ES-I3 (cell line): ENCODE measurements around the gene HAVCR1.

Source experiments
- H3K36me3 ChIP-seq: 2 replicates; pipeline ENCODE4 v1.6.1; 2013; ENCODE audit warnings: mild to moderate bottlenecking, low read length, control low read depth, moderate library complexity; ENCODE audit not compliant: insufficient read depth
- H3K4me1 ChIP-seq: 2 replicates; pipeline ENCODE4 v1.6.1; 2013; ENCODE audit warnings: mild to moderate bottlenecking, control low read depth, low read length; ENCODE audit not compliant: insufficient read depth
- H3K9ac ChIP-seq: 2 replicates; pipeline ENCODE4 v1.6.1; 2013; ENCODE audit warnings: low read depth, mild to moderate bottlenecking, low read length, moderate library complexity
- H3K9me3 ChIP-seq: 2 replicates; pipeline ENCODE4 v1.6.1; 2013; ENCODE audit warnings: mild to moderate bottlenecking, low read length, moderate library complexity; ENCODE audit not compliant: control insufficient read depth, insufficient read depth

HAVCR1 gene

DNA sequence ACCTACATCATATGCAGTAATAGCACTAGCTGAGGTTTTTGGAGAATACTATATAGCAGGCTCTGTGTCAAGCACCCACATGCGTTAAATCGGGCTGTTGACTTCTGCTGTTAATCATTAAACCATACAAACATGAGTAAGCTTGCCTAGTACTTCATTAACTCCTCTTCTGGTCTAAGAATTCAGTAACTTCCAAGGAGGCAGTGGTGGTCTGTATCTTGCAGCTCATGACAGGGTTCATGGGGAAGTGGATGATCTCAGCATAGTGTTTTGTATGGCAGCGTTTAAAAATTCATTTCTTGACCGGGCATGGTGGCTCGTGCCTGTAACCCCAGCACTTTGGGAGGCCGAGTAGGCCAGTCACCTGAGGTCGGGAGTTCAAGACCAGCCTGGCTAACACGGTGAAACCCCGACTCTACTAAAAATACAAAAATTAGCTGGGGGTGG, at the start of gene HAVCR1:
Gene HAVCR1, minus strand, starts transcription at position 24 of the 447 bp plus-strand sequence. CDS start 1,173 bp downstream, outside the sequence.
- H3K4me1 ChIP-seq: no peaks in the 10 kb centered on the region
- H3K9ac ChIP-seq: no peak within 1 kb of the TSS
- H3K9me3 ChIP-seq: no peaks in the 10 kb centered on the region

DNA sequence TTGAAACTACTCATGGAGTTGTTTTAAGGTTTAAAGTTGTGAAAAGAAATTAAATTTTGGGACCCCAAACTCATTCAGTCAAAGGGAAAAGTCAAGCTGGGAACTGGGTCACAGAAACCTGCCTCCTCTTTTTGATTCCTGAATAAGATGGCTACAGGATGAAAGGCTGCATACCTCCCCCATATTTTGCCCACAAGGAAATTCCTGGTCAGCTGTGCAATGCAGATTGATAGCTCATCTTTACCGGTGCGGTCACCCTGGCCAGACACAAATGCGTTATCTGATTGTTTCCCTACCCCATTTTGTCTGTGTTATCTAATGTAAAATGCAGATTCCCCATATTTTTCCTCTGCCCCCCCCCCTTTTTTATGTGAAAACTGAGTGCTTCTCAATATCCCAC, 48.6 kb upstream of the HAVCR1 start:
- H3K9me3 ChIP-seq: no peaks in the 10 kb centered on the region
- no peak overlapping the region for H3K9ac ChIP-seq
- H3K36me3 ChIP-seq: no peaks in the 10 kb centered on the region
- no peaks in the 10 kb centered on the region for H3K4me1 ChIP-seq

More for the DNA sequence above, at the start of gene HAVCR1:
- no peaks in the 10 kb centered on the region for H3K36me3 ChIP-seq

DNA sequence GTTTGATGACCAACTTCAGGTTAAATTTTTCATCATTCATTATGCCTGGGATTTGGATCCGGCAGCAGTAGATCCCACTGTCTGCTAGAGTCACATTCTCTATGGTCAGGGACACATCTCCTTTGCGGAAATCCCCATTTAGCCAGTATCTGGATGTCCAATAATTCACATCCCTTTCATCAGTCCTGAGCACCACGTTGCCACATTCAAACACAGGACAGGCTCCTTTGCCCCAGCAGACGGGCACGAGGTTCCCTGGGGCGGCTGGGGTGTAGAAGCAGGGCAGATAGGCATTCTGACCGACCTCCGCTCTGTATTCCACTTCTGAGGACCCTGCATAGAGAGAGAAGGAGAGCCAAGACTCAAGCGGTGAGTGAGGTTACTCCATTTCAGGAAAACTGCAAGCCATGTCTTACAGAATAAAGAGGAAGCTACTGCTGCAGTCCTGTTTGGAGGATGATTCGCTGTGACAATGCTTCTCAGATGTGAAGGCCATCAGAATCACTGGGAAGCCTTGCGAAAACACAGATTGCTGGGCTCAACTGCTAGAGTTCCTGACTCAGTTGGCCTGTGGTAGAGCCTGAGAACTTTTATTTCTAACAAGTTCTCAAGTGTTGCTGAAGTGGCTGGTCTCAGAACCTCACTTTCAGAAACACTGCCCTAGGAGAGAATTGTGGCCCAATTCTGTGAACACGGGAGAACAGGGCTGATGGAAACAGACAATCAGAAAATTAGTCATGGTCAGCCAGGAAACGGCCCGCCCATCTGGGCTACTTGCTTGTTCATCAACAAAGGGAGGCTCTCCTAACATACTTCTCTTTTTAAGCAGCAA, 47.9 kb upstream of the HAVCR1 start:
- H3K9ac ChIP-seq: no peak overlapping the region
- H3K36me3 ChIP-seq: no peaks in the 10 kb centered on the region
- no peaks in the 10 kb centered on the region for H3K4me1 ChIP-seq
- no peaks in the 10 kb centered on the region for H3K9me3 ChIP-seq

DNA sequence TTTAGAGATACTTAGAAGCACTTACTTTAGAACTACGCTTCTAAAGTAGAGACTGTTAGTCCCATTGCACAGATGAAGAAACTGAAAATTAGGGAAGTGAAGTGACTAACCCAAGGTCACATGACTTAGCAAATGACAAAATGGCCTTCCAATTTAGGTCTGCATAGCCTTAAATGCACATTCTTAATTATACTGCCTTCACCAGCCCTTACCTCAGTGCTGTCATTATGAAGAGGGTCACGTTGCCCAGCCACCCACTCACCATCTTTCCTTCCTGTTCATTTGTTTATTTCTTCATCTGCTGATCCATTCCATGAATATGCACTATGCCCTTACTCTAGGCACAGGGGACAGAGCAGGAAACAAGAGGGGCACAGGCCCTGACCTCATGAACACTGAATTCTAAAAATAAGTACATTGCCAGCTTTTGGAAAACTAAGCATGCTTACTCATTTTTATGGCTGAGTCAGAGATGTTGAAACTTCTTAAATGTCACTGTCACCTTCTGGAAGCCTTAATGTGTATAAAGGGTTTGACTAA, 41.3 kb upstream of the HAVCR1 start:
- no peaks in the 10 kb centered on the region for H3K36me3 ChIP-seq
- no peaks in the 10 kb centered on the region for H3K4me1 ChIP-seq
- no peaks in the 10 kb centered on the region for H3K9me3 ChIP-seq
- H3K9ac ChIP-seq: no peak overlapping the region

DNA sequence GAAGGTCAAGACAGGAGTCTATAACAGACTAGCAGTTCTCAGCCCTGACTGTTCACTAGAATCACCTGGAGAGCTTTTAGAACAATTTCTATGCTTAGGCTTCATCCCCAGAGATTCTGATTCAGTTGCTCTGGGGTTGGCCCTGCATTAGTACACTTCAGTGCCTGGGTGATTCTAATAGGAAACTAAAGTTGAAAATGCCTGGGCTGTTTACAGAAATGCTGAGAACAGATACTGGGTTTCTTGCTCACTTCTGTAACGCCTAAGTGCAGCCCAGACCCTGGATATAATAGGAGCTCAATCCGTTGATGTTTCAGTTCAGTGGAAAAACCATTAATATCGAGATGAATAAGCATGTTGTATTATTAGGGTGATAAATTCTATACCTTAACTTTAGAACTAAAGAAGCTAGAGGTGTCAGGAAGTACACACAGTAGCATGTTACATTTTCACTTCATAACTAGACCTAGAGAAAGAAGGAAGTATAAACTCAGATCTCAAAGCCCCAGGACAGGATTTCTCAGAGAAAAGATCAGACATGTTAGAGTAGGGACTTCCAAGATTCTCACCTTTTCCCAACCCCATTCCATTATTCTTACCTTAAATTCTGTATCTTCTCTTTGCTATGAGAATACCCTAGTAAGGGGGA, 29.6 kb upstream of the HAVCR1 start:
- Histone ChIP-seq H3K9me3 (no peaks in the 10 kb centered on the region), H3K4me1 (no peaks in the 10 kb centered on the region), H3K36me3 (no peaks in the 10 kb centered on the region), H3K9ac (no peak overlapping the region)

DNA sequence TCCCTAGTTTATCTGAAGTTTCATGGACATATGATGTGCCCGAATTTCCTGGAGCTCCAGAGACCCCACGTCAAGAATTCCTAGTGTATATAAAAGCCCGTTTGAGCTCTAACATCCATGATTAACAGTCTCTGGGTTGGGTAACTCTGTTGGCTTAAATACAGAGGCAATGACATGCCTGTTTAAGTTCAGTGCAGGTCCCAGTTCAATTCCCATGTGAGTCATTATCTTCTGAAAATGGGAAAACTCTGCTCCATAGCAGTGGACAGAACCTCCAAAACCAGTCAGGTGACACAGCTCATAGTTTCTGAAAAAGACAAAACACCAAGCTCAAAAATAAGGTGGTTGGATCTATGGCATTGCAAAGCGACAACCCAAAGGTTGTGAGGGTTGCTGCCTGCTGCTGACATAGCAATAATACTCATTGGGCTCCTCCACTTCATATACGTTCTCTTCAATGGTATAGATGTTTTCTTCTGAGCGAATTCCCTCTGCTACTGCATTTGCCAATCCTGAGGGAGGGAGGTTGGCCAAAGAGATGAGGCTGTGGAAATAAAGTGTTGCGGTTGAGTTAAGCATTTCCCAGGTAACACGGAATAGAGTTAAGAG, 27.9 kb upstream of the HAVCR1 start:
- Histone ChIP-seq H3K9me3 (no peaks in the 10 kb centered on the region), H3K9ac (no peak overlapping the region), H3K36me3 (no peaks in the 10 kb centered on the region), H3K4me1 (no peaks in the 10 kb centered on the region)

DNA sequence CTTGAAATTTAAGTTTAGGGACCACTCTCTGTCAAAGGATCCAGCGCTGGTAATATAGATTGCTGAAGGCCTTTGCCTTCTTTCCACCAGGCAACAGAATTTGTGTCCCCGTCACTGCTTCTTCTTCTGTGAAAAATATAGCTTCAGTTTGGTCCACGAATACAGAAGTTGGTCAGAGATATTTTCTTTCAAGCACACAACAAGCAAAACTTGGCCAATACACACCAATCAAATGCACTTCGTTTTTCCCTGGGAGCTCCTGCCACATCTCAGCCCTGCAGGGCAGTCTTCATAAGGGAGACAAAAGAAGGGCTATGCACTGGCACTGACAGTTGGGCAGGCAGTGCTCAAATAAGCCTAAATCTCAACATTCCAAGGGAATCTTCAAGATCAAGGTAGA, 27.0 kb upstream of the HAVCR1 start:
- Histone ChIP-seq H3K4me1 (no peaks in the 10 kb centered on the region), H3K36me3 (no peaks in the 10 kb centered on the region), H3K9ac (no peak overlapping the region), H3K9me3 (no peaks in the 10 kb centered on the region)

DNA sequence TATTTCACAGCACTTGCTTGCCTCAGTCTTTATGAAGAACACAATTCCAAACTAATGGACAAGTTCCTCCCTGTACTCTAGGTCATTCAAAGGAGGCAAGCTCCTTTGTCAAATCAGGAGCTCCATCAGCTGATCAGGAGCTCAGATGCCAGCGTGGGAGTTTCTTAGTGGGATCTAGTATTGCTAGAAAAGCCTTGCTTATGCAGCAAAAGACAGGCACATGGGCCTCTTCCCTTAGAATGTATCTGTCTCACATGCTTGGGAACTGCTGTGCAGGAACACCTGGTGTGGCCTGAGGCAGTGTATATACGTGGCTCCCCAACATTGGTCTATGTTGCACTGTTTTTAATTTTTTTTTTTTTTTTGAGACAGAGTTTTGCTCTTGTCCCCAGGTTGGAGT, 21.4 kb upstream of the HAVCR1 start:
- H3K9ac ChIP-seq: no peak overlapping the region
- no peaks in the 10 kb centered on the region for H3K9me3 ChIP-seq
- no peaks in the 10 kb centered on the region for H3K36me3 ChIP-seq
- H3K4me1 ChIP-seq: no peaks in the 10 kb centered on the region

DNA sequence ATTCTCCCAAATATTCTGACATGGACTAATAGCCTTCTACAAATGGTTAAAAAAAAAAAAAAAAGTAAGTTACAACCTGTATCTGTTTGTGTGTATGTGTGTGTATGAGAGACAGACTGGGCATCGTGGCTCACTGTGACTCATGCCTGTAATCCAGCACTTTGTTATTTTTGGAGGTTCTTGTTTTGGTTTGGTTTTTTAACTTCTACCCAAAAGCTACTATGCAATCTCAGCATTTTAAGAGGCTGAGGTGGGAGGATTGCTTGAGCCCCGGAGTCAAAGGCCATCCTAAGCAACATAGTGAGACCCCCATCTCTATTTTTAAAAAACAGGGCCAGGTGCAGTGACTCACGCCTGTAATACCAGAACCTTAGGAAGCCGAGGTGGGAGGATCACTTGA, 17.6 kb upstream of the HAVCR1 start:
- no peak overlapping the region for H3K9ac ChIP-seq
- H3K4me1 ChIP-seq: no peaks in the 10 kb centered on the region

DNA sequence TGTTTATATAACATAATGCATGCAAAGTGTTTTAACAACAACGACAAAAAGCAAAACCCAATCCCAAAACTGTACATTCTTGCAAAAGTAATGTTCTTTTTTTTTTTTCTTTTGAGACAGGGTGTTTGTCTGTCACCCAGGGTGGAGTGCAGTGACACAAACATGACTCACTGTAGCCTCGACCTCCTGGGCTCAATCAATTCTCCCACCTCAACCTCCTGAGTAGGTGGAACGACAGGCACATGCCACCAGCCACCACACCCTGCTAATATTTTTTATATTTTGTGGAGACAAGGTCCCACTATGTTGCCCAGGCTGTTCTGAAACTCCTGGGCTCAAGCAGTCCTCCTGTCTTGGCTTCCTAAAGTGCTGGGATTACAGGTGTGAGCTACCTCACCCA, 13.6 kb upstream of the HAVCR1 start:
- Histone ChIP-seq H3K9ac (no peak overlapping the region), H3K4me1 (no peaks in the 10 kb centered on the region), H3K36me3 (no peaks in the 10 kb centered on the region), H3K9me3 (no peaks in the 10 kb centered on the region)

More for the DNA sequence above, 17.6 kb upstream of the HAVCR1 start:
- H3K36me3 ChIP-seq: no peaks in the 10 kb centered on the region
- H3K9me3 ChIP-seq: no peaks in the 10 kb centered on the region

DNA sequence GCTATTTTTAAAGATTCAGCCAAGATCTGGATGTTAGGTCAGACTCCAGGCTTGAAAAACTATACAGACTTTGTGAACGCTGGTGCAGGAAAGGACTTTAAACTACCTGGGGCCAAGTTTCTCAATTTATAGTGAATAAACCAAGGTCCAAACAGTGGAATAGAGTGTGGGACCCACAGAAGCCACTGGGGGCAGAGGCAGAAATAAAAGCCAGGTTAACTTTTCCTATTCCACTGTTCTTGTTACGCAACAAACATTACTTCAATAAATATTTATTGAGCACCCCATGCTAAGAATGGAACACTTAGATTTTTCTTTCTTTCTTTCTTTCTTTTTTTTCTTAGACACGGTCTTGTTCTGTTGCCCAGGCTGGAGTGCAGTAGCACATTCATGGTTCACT, 11.0 kb upstream of the HAVCR1 start:
- no peaks in the 10 kb centered on the region; the same call in 1 of the 2 replicates for H3K4me1 ChIP-seq
- no peak overlapping the region for H3K9ac ChIP-seq
- H3K9me3 ChIP-seq: no peaks in the 10 kb centered on the region
- H3K36me3 ChIP-seq: no peaks in the 10 kb centered on the region

DNA sequence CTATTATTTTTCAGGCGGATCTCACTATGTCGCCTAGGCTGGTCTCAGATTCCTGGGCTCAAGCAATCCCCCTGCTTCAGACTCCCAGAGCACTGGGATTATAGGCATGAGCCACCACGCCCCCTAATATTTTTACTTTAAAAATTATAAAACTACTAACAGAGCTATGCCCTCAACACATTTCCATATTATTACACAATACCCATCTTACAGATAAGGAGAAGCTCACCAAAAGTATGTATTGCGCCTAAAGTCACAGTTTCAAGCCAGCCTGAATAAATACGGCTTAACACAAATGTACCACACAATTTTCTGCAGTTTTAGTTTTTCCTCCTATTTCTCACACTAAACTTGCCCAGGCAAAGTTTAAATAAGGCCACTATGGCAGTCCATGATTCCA, 9.9 kb upstream of the HAVCR1 start:
- Histone ChIP-seq H3K36me3 (no peaks in the 10 kb centered on the region), H3K9ac (no peak overlapping the region), H3K4me1 (no peaks in the 10 kb centered on the region; the same call in 1 of the 2 replicates), H3K9me3 (no peaks in the 10 kb centered on the region)

DNA sequence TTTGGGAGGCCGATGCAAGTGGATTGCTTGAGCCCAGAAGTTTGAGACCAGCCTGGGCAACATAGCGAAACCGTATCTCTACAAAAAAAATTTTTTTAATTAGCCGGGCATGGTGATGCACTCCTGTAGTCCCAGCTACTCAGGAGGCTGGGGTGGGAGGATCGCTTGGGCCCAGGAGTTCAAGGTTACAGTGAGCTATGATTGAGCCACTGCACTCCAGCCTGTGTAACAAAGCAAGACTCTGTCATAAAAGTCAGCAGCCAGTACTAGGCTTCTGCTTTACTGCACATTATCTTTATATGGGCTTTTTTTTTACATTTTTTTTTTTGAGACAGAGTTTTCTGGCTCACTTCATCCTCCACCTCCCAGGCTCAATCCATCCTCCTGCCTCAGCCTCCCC, 9.4 kb upstream of the HAVCR1 start:
- Histone ChIP-seq H3K9me3 (no peaks in the 10 kb centered on the region), H3K9ac (no peak overlapping the region), H3K36me3 (no peaks in the 10 kb centered on the region), H3K4me1 (no peaks in the 10 kb centered on the region; the same call in 1 of the 2 replicates)

DNA sequence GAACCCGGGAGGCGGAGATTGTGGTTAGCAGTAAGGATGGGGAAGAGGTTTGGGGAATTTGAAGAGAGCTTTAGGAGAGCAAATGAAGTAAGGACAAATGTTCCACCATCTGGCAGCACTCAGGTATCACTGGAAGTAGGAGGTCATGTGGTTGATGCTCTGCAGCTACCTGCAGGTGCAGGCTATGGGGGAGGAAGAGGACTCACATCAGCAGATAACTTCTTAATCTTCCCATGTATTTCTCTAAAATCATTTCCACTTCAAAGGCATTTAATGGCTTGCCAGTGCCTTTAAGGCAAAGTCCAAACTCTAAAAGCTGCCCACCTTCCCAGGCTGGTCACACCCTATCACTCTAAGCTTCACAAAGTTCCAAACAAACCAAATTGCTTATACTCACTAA, 8.1 kb upstream of the HAVCR1 start:
- no peaks in the 10 kb centered on the region for H3K9me3 ChIP-seq
- no peak overlapping the region for H3K9ac ChIP-seq
- H3K4me1 ChIP-seq: no peaks in the 10 kb centered on the region; the same call in 1 of the 2 replicates
- H3K36me3 ChIP-seq: no peaks in the 10 kb centered on the region
